Stimulated activated CD4-positive, alpha-beta T cell treated with anti-CD3 and anti-CD28 coated beads, TNF-alpha, amount 100 ng/mL, for 48 hours (primary cell): ENCODE measurements around the gene SMIM45.

ENCODE experiments used
- DNase-seq, 3 donors: peaks; one replicate each; pipeline ENCODE4 v3.0.0-alpha.2; 2020; ENCODE audit warnings: low read depth in 3 of 3

SMIM45 gene

GRCh38 chr22:41970601-41971000 lies 18.7 kb downstream of the SMIM45 start:
- no peak for DNase-seq

- no peak for DNase-seq
These were observed 19.5 kb downstream of the SMIM45 start for GRCh38 chr22:41971431-41971830.

- DNase-seq, result no peak
These were observed 22.8 kb downstream of the SMIM45 start for GRCh38 chr22:41974691-41975290.

- DNase-seq, result no peak
These were observed 23.5 kb downstream of the SMIM45 start for GRCh38 chr22:41975299-41976069.

GRCh38 chr22:41976070-41976901 lies 24.3 kb downstream of the SMIM45 start:
- DNase-seq, result peak in 1 of 3 donors; percentile 53

DNA sequence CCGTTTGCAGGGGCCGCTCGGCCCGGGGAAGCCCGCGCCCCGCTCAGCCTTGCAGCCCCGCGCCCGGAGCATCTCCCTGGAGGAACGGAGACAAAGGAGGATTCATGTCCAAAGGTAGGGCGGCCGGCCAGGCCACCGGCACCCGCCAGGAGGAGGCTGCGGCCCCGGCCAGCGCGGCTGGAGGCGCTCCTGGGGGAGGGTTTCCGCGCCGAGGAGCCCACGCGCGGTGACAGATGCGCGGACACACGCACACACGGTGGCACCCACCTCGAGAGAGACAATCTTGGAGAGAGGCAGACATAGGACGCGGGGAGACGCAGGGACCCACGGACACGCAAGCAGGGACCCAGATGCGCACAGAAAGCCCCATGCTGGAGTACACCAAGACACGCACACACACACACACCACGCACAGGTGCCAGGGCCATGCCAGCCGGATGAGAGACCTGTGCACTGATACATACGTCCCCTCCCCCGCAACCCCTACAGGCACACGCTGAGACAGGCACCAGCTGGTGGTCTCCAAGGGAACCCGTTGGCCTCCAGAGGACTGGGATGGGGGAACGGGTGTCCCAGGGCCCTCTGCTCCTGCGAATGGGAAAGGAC lies 25.1 kb downstream of the SMIM45 start:
- DNase-seq, result no peak

GRCh38 chr22:41978732-41979131 lies 26.8 kb downstream of the SMIM45 start:
- no peak for DNase-seq

DNA sequence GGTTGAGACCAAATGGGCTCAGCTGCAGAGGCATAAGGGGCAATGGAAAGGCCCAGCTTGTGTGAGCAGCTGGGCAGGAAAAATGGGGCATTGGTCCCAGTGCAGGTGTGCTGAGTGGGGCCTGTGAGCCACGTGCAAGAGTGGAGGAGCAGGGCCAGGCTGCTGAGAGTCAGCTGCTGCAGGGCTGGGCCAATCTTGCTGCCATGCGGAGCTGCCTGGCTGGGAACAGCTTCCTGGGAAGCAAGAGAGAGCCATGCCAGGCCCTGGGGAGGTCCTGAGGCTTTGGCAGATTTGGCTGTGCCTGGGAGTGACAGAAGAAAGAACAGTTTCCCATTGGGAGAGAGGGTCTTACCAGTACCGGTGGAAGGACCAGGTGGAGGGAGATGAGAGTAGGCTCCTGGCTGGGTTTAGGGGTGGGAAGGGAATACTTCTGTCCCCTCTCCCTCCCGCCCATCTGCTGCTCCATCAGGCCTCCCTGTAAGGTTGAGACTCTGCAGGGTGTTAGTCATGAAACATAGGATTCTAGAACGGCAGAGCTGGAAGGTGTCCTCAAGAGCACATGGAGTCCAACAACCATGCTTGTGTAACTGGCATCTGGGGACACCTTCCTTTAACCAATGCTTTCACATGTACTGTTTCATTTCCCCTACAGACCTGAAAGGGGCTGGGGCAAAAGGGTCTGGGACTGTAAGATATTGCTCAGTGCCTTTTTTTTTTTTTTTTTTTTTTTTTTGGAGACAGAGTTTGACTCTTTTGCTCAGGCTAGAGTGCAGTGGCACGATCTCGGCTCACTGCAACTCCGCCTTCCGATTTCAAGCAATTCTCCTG lies 27.7 kb downstream of the SMIM45 start:
- no peak for DNase-seq

DNA sequence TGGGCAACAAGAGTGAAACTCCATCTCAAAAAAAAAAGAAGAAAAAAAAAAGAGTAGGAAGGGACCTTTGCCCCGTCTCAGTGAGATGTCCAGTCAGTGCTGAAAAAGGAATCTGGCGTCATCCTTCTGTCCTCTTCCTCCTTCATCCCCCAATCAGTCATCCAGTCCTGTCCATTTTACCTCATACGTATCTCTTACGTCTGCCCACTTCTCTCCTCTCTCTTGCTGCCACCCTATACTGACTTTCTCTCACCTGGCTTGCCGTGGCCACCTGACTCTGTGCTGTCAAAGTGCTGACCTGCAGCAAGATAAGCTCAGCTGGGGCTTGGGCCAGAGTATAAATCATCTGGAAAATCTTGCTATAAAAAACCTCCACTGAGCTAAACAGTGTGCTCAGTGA lies 30.9 kb downstream of the SMIM45 start:
- DNase-seq, result no peak

- DNase-seq, result no peak
These were observed 31.8 kb downstream of the SMIM45 start for GRCh38 chr22:41983513-41984405.

DNA sequence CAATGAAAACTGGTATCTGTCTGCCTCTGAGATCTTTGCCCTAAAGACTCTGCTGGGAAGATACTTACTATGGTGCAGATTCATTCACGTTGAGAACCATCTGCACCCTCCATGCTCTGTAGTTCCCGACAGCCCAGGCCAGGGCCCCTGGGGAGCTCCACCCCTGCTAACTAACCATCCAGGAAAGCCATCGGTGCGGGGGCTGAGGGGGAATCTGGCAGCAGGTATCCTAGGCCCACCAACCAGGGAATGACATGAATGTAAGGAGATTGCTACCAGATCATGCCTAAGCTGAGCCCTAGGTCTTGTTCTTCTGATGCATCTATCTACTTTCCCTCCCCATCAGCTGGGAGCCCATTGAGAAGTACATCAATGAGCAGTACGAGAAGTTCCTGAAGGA lies 35.3 kb downstream of the SMIM45 start:
- no peak for DNase-seq

- no peak for DNase-seq
These were observed 37.3 kb downstream of the SMIM45 start for GRCh38 chr22:41989246-41989645.

GRCh38 chr22:41991111-41991510 lies 39.2 kb downstream of the SMIM45 start:
- DNase-seq, result no peak

DNA sequence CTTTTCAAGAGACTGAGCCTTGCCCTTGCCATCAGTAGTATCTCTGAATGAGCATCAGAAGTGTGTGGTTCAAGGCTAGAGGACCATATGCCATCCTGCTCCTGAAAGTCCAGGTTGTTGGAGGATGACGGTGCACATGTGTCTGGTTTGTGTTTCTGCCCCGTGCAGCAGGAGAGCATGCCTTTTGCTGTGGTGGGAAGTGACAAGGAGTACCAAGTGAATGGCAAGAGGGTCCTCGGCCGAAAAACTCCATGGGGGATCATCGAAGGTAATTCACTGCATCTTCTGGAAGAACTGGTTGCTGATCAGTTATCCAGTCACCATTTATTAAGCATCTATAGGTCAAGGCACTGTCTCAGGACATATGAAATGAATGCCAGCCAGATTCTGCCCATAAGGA lies 40.5 kb downstream of the SMIM45 start:
- DNase-seq, result no peak

DNA sequence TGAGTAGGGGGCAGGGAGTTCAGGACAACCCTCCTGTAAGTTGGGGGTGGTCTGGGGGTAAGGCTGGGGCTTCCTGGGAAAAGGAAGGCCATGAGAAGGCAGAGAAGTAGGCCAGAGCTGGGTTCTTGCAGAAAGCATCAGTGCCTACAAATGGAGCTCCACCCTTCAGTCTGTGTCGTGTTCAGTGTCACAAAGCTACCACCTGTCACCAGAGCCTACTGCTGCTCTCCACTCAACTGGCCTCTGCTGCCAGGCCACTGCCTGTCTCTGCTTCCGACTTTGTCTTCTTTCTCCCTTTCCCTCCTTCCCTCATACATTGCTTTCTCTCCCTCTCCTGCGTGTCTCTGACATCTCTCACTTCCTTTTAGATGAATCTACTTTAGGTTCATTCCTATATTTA lies 43.3 kb downstream of the SMIM45 start:
- no peak for DNase-seq

DNA sequence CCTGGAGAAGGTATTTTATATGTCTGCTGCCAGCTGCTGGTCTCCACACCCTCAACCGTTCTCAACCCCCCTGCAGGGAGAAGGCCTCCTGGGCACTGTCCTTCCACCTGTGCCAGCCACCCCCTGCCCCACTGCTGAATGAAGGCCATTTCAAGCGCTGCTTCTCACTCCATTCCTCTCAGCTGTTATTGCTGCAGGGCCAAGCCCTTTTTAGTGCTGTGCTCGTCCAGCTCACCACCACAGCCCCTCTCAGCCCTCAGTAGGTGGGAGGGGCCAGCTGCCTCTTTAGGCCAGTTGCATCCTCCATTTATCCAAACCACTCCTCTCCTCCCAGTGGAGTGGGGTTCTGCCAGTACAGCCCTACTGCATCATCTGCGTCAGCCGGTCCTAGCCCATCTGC lies 44.9 kb downstream of the SMIM45 start:
- no peak for DNase-seq

DNA sequence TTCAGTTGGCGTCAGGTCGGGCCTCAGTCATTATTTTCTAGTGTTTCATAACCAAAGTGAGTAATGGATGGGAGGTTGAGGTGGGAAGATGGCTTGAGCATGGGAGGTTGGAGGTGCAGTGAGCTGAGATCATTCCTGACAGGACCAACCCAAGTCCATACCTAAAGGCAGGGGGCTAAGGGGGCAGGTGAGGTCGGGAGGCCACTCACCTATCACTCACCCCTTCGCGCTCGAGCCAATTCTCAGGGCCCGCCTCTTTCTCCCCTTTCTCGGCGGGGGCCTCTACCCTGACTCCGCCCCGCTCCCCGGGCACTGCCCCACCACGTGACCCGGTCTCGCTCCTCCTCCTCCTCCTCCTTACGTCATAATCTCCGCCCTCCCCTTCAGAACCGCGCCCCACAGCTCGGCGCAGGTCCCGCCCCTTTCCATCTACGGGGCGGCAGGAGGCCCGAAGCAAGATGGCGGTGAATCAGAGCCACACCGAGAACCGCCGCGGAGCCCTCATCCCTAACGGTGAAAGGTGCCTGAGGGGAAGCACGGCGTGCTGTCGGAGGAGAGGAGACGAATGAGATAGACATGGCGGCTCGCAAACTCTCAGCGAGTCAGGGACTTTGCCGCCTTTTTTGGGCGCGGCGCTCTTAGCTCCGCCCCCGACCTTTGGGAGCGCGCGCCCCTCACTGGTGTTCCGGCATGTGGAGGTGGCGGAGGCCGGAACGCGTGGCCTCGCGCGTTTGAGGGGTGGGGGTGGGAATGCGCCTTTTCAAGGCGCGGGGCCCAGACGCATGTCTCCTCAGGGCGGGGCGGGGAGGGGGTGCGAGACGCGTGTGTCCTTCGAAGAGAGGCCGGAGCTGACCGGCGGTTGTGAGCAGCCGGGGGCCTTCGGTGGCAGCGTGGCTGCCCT lies 46.7 kb downstream of the SMIM45 start, which contains the start of gene WBP2NL:
WBP2NL (plus strand) TSS at position 428 of the 901 bp plus-strand sequence; CDS start at position 459, 31 bp downstream.
- peak; percentile 70 to 91 (median 81) for DNase-seq

DNA sequence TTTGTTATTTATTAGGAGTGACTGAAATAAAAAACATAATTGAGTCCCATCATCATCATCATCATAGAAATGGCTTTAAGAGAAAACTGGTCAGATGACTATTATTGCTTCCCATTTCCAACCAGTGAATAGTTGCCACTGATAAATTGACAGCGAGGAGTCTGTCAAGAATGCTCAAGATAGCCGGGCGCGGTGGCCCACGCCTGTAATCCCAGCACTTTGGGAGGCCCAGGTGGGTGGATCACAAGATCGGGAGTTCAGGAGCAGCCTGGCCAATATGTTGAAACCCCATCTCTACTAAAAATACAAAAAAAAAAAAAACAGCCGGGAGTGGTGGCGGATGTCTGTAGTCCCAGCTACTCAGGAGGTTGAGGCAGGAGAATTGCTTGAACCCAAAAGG lies 48.5 kb downstream of the SMIM45 start:
- no peak for DNase-seq

DNA sequence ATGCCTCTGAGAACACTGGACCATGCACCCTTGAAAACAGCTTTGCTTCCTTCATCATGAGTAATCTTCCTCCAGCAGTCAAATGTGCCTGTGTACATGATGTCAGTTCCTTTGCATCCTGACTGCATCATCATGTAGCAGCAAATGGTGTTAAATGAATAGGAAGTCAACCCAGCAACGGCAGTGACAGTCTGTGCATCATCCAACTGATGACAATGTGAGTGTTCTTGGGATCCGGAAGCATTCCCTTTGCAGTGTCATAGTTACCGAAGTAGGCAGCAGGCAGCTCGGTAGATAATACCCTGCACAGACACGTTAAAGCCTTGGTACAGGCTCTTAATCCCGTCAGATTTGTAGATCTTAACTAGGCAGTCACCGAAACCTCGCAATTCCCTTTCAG lies 49.2 kb downstream of the SMIM45 start:
- DNase-seq, result no peak
